Measurements from ENCODE around the gene HDAC10.

DNA sequence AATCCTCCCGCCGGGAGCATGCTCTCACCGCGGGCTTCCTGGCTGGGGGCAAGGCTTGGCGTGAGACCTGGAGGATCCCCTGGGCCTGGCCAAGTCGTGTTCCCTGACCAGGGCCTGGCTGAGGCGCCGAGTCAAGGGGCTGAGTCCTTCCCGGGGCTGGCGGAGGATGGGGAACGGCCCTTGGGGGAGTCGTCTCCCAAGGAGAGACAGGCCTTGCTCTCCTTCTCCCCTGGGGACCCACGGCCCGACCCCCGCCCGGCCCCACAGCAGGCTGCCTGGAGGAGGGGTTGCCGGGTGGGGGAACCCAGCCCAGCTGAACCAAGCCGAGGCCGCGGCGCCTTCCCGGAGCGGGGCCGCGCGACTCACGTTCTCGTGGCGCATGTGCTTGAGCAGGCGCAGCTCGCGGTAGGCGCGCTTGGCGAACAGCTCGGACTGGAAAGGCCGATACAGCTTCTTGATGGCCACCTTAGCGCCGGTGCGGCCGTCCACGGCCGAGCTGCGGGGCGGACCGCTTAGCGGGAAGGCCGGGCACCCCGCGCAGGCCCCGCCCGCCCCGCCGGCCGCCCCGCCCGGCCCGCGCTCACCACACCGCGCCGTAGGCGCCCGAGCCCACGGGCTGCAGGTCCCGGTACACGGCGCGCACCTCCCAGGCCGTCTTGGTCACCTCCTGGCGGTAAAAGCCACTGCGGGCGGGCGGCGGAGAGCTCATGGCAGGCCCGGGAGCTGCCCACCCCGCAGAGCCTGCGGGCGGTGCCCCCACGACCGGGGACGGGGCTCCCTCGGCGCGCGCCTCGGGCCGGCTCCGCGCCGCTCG lies 9.9 kb upstream of the HDAC10 start:
- TF ChIP-seq, protein P1, sequence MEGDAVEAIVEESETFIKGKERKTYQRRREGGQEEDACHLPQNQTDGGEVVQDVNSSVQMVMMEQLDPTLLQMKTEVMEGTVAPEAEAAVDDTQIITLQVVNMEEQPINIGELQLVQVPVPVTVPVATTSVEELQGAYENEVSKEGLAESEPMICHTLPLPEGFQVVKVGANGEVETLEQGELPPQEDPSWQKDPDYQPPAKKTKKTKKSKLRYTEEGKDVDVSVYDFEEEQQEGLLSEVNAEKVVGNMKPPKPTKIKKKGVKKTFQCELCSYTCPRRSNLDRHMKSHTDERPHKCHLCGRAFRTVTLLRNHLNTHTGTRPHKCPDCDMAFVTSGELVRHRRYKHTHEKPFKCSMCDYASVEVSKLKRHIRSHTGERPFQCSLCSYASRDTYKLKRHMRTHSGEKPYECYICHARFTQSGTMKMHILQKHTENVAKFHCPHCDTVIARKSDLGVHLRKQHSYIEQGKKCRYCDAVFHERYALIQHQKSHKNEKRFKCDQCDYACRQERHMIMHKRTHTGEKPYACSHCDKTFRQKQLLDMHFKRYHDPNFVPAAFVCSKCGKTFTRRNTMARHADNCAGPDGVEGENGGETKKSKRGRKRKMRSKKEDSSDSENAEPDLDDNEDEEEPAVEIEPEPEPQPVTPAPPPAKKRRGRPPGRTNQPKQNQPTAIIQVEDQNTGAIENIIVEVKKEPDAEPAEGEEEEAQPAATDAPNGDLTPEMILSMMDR (IDR thresholded peaks at IDR 0.05): no peak
- TF ChIP-seq POLR2A (IDR thresholded peaks at IDR 0.05): no peak
- no peak for TF ChIP-seq EP300 (IDR thresholded peaks at IDR 0.05)

Measured in tibial nerve (tissue), 4 donors.